Loucy (cell line): ENCODE measurements around the gene TMEM139.

ENCODE experiments used
- H2AFZ ChIP-seq: fragments of 200-600 bp; sonication (generic); 2 replicates; pipeline ENCODE4 v1.6.0; 2016; ENCODE audit warnings: antibody characterized with exemption, mild to moderate bottlenecking, low read length, moderate library complexity
- H3F3A ChIP-seq: fragments of 200-600 bp; 2 replicates; pipeline ENCODE4 v1.6.0; 2016; ENCODE audit warnings: antibody characterized with exemption, low read depth, mild to moderate bottlenecking
- H3K27me3 ChIP-seq: fragments of 200-600 bp; sonication (generic); 2 replicates; pipeline ENCODE4 v1.6.1; 2014; ENCODE audit warnings: low read length, mild to moderate bottlenecking; ENCODE audit not compliant: insufficient read depth, poor library complexity, severe bottlenecking
- H3K36me3 ChIP-seq: fragments of 200-600 bp; sonication (generic); 2 replicates; pipeline ENCODE4 v1.6.1; 2016; ENCODE audit warnings: low read length; ENCODE audit not compliant: insufficient read depth
- H3K4me1 ChIP-seq: fragments of 200-600 bp; sonication (generic); 2 replicates; pipeline ENCODE4 v1.5.1; 2014; ENCODE audit warnings: low read length, mild to moderate bottlenecking; ENCODE audit not compliant: insufficient read depth, poor library complexity, severe bottlenecking
- H3K4me2 ChIP-seq: fragments of 200-600 bp; sonication (generic); 2 replicates; pipeline ENCODE4 v1.6.0; 2014; ENCODE audit warnings: antibody characterized with exemption, low read length, low read depth, mild to moderate bottlenecking; ENCODE audit not compliant: poor library complexity, severe bottlenecking
- H3K4me3 ChIP-seq: fragments of 200-600 bp; sonication (generic); 2 replicates; pipeline ENCODE4 v1.5.1; 2014; ENCODE audit warnings: low read length, mild to moderate bottlenecking, mixed read lengths; ENCODE audit not compliant: poor library complexity, severe bottlenecking
- H3K79me2 ChIP-seq: fragments of 200-600 bp; sonication (generic); 2 replicates; pipeline ENCODE4 v1.6.1; 2014; ENCODE audit warnings: low read length; ENCODE audit not compliant: insufficient read depth
- H3K9ac ChIP-seq: fragments of 200-600 bp; sonication (generic); 2 replicates; pipeline ENCODE4 v1.6.0; 2014; ENCODE audit warnings: mild to moderate bottlenecking, low read depth, low read length, moderate library complexity; ENCODE audit not compliant: poor library complexity, severe bottlenecking
- H3K9me2 ChIP-seq: fragments of 200-600 bp; sonication (generic); replicated peaks from 2 replicates; pipeline ENCODE4 v1.6.1; 2016; ENCODE audit warnings: low read depth, low read length, mixed read lengths
- H3K9me3 ChIP-seq: fragments of 200-600 bp; sonication (generic); 2 replicates; pipeline ENCODE4 v1.6.1; 2014; ENCODE audit warnings: mild to moderate bottlenecking, antibody characterized with exemption, low read length, low read depth; ENCODE audit not compliant: insufficient read depth
- H4K20me1 ChIP-seq: fragments of 200-600 bp; sonication (generic); 2 replicates; pipeline ENCODE4 v1.6.0; 2014; ENCODE audit warnings: antibody characterized with exemption, low read length, mild to moderate bottlenecking; ENCODE audit not compliant: insufficient read depth, poor library complexity, severe bottlenecking
- CTCF ChIP-seq: fragments of 200-600 bp; sonication (generic); conservative IDR thresholded peaks from 2 replicates; pipeline ENCODE4 v1.5.1; 2014; ENCODE audit warnings: mild to moderate bottlenecking, antibody characterized with exemption, low read length
- EZH2phosphoT487 ChIP-seq: fragments of 200-600 bp; IDR thresholded peaks from 2 replicates; pipeline ENCODE4 v1.6.1; 2018; ENCODE audit warnings: antibody characterized with exemption, mild to moderate bottlenecking, moderate library complexity, borderline replicate concordance

The TMEM139 gene

GRCh38 chr7:143287339-143287934 lies 2.7 kb downstream of the TMEM139 start:
- peaks cover 7% of the 10 kb centered on the region; the same call in 1 of the 2 replicates for H3K36me3 ChIP-seq
- H3F3A ChIP-seq = no peaks in the 10 kb centered on the region
- H3K4me2 ChIP-seq = peak overlapping the region; percentile 65
- H3K9me3 ChIP-seq = no peaks in the 10 kb centered on the region
- peak overlapping the region; percentile 79 for H2AFZ ChIP-seq
- no peaks in the 10 kb centered on the region for H3K9me2 ChIP-seq
- H3K79me2 ChIP-seq = peaks cover 42% of the 10 kb centered on the region
- peaks cover 33% of the 10 kb centered on the region for H4K20me1 ChIP-seq
- H3K4me1 ChIP-seq = peaks cover 39% of the 10 kb centered on the region
- TF ChIP-seq EZH2phosphoT487 (no peak), CTCF (no peak)
- H3K9ac ChIP-seq = peak overlapping the region; percentile 34
- peak overlapping the region; percentile 77 for H3K4me3 ChIP-seq
- no peaks in the 10 kb centered on the region for H3K27me3 ChIP-seq

- Histone ChIP-seq H3K79me2 (peaks cover 49% of the 10 kb centered on the region), H3K4me1 (peaks cover 39% of the 10 kb centered on the region)
These were observed 3.4 kb downstream of the TMEM139 start, which contains the start of gene CASP2 for GRCh38 chr7:143287935-143288826. CASP2 (plus strand) TSS chr7:143288351; CDS start chr7:143288456, 105 bp downstream.

GRCh38 chr7:143288836-143289235 lies 4.1 kb downstream of the TMEM139 start:
- peaks cover 55% of the 10 kb centered on the region for H3K79me2 ChIP-seq
- no peaks in the 10 kb centered on the region for H3K27me3 ChIP-seq
- H3K36me3 ChIP-seq = peaks cover 17% of the 10 kb centered on the region; the same call in 1 of the 2 replicates

More at GRCh38 chr7:143287935-143288826, 3.4 kb downstream of the TMEM139 start, which contains the start of gene CASP2:
- Histone ChIP-seq H4K20me1 (peaks cover 36% of the 10 kb centered on the region), H3K36me3 (peaks cover 10% of the 10 kb centered on the region; the same call in 1 of the 2 replicates), H3K9me2 (no peaks in the 10 kb centered on the region), H3K9me3 (no peaks in the 10 kb centered on the region), H3F3A (no peaks in the 10 kb centered on the region), H3K9ac (peak within 1 kb of the TSS; percentile 88), H3K27me3 (no peaks in the 10 kb centered on the region), H3K4me2 (peak within 1 kb of the TSS; percentile 89), H2AFZ (peak within 1 kb of the TSS; percentile 79), H3K4me3 (peak within 1 kb of the TSS; percentile 77)
- TF ChIP-seq CTCF (no peak), EZH2phosphoT487 (no peak)

More at GRCh38 chr7:143288836-143289235, 4.1 kb downstream of the TMEM139 start:
- Histone ChIP-seq H2AFZ (peak overlapping the region; percentile 74; the same call in 1 of the 2 replicates), H3K4me3 (peak overlapping the region; percentile 77), H3K9me3 (no peaks in the 10 kb centered on the region), H3K9ac (peak overlapping the region; percentile 88), H3K9me2 (no peaks in the 10 kb centered on the region), H4K20me1 (peaks cover 40% of the 10 kb centered on the region), H3K4me1 (peaks cover 38% of the 10 kb centered on the region), H3F3A (no peaks in the 10 kb centered on the region), H3K4me2 (peak overlapping the region; percentile 89)
- TF ChIP-seq EZH2phosphoT487 (no peak), CTCF (no peak)
